Measurements from ENCODE around the gene SNTG2.

SNTG2 gene

GRCh38 chr2:1154710-1155594 lies 204.3 kb downstream of the SNTG2 start:
- no peak for DNase-seq

GRCh38 chr2:1156059-1156458 lies 205.4 kb downstream of the SNTG2 start:
- no peak for DNase-seq

- DNase-seq = no peak
Observed at GRCh38 chr2:1156531-1156930, 205.9 kb downstream of the SNTG2 start.

GRCh38 chr2:1157107-1157506 lies 206.5 kb downstream of the SNTG2 start:
- DNase-seq = no peak

GRCh38 chr2:1159013-1159412 lies 208.4 kb downstream of the SNTG2 start:
- DNase-seq = no peak

GRCh38 chr2:1162246-1162645 lies 211.6 kb downstream of the SNTG2 start:
- DNase-seq = no peak

GRCh38 chr2:1162768-1163584 lies 212.3 kb downstream of the SNTG2 start:
- peak; percentile 34 to 44 for DNase-seq

GRCh38 chr2:1166976-1167375 lies 216.3 kb downstream of the SNTG2 start:
- DNase-seq = no peak

- no peak for DNase-seq
Observed at GRCh38 chr2:1168846-1169245, 218.2 kb downstream of the SNTG2 start.

GRCh38 chr2:1169291-1169949 lies 218.8 kb downstream of the SNTG2 start:
- no peak for DNase-seq

GRCh38 chr2:1170241-1170640 lies 219.6 kb downstream of the SNTG2 start:
- no peak for DNase-seq

GRCh38 chr2:1170711-1171110 lies 220.1 kb downstream of the SNTG2 start:
- no peak for DNase-seq

- no peak for DNase-seq
Observed at GRCh38 chr2:1173528-1173927, 222.9 kb downstream of the SNTG2 start.

- DNase-seq = no peak
Observed at GRCh38 chr2:1181893-1182292, 231.2 kb downstream of the SNTG2 start.

- DNase-seq = no peak
Observed at GRCh38 chr2:1183300-1183699, 232.7 kb downstream of the SNTG2 start.

- DNase-seq = no peak
Observed at GRCh38 chr2:1186421-1186820, 235.8 kb downstream of the SNTG2 start.

GRCh38 chr2:1187189-1187588 lies 236.5 kb downstream of the SNTG2 start:
- no peak for DNase-seq

GRCh38 chr2:1192121-1192520 lies 241.5 kb downstream of the SNTG2 start:
- no peak for DNase-seq

- DNase-seq = no peak
Observed at GRCh38 chr2:1193801-1194200, 243.2 kb downstream of the SNTG2 start.

- DNase-seq = no peak
Observed at GRCh38 chr2:1203772-1204171, 253.1 kb downstream of the SNTG2 start.

GRCh38 chr2:1205853-1206252 lies 255.2 kb downstream of the SNTG2 start:
- no peak for DNase-seq

- DNase-seq = no peak
Observed at GRCh38 chr2:1207962-1208510, 257.4 kb downstream of the SNTG2 start.

- no peak for DNase-seq
Observed at GRCh38 chr2:1208522-1208921, 257.9 kb downstream of the SNTG2 start.
